Tibial nerve (tissue), 3 donors: Measurements from ENCODE around the gene SLC5A12.

ENCODE experiments used
- POLR2A ChIP-seq, 2 donors: fragments of 450-650 bp; IDR thresholded peaks; one replicate each; pipeline ENCODE4 v1.6.1; 2017; ENCODE audit warnings: antibody characterized with exemption in 2 of 2, mild to moderate bottlenecking in 2 of 2, moderate library complexity in 2 of 2
- TF ChIP-seq, protein P1 (sequence below), 5 experiments: fragments of 200-600 bp in 3 of 5; fragments of 450-650 bp in 2 of 5; sonication (generic) in 3 of 5; IDR thresholded peaks; one replicate each; pipeline ENCODE4 v1.5.1; 2016 to 2019; ENCODE audit warnings: antibody characterized with exemption in 5 of 5, mild to moderate bottlenecking in 3 of 5, moderate library complexity in 2 of 5

DNA sequence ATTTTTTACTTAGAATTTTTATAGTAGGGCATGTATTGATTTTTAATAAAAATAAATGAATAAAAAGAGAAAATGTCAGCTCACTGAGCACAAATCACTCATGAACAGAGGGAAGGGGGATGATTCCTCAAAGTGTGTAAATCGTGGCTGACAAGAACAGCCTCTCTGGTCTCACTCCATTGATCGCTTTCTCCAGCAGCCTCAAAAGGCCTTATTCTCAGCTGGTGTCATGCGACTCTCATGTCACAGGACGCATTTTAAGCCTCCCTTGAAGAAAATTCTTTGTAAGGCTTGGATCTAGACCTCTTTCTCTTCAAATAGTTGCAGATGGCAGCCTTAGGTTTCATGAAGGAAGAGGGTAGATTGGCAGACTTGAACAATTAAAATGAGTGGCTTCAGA, 33.9 kb upstream of the SLC5A12 start:
- TF ChIP-seq, protein P1, sequence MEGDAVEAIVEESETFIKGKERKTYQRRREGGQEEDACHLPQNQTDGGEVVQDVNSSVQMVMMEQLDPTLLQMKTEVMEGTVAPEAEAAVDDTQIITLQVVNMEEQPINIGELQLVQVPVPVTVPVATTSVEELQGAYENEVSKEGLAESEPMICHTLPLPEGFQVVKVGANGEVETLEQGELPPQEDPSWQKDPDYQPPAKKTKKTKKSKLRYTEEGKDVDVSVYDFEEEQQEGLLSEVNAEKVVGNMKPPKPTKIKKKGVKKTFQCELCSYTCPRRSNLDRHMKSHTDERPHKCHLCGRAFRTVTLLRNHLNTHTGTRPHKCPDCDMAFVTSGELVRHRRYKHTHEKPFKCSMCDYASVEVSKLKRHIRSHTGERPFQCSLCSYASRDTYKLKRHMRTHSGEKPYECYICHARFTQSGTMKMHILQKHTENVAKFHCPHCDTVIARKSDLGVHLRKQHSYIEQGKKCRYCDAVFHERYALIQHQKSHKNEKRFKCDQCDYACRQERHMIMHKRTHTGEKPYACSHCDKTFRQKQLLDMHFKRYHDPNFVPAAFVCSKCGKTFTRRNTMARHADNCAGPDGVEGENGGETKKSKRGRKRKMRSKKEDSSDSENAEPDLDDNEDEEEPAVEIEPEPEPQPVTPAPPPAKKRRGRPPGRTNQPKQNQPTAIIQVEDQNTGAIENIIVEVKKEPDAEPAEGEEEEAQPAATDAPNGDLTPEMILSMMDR (IDR thresholded peaks at IDR 0.05): no peak
- TF ChIP-seq POLR2A (IDR thresholded peaks at IDR 0.05): no peak
